ENCODE measurements around the gene JAKMIP1. TPM values are rescaled to one million over a fixed set of nuclear protein-coding genes. Genes with fewer than 3 reads are reported as not detected.

The JAKMIP1 gene
- total RNA-seq, 1 experiment from 2014 or later, result not detected

GRCh38 chr4:6239968-6240367 is 39.6 kb upstream of the JAKMIP1 start:
- Histone ChIP-seq H3K9me3 (0 out of 2 replicates have a peak, but pooled peaks cover 5% of the 10 kb centered on the region), H3K4me3 (ENCODE audit: low read depth, low read length) (no peak overlapping the region), H3K27me3 (replicated peaks; ENCODE audit: control insufficient read depth, insufficient read depth, low read length) (no peaks in the 10 kb centered on the region), H3K4me1 (no peaks in the 10 kb centered on the region), H3K36me3 (ENCODE audit: control insufficient read depth, insufficient read depth, low read length) (no peaks in the 10 kb centered on the region)
- no TSS peak for BruUV-seq (replicated peaks)
- no peaks in the 10 kb centered on the region for H3K36me3 Mint-ChIP-seq (ENCODE audit: insufficient read depth, unreplicated experiment)
- no peak overlapping the region for H3K27ac Mint-ChIP-seq (ENCODE audit: unreplicated experiment)
- H3K4me1 Mint-ChIP-seq (ENCODE audit: low read depth, unreplicated experiment), result no peaks in the 10 kb centered on the region
- no peak overlapping the region for H3K4me3 Mint-ChIP-seq (ENCODE audit: unreplicated experiment)
- no peak for TF ChIP-seq CTCF (IDR thresholded peaks at IDR 0.05; ENCODE audit: insufficient read depth in 1 of 2, low read depth in 1 of 2, low read length in 1 of 2, severe bottlenecking in 1 of 2, unreplicated experiment in 1 of 2)
- H3K9me3 Mint-ChIP-seq (ENCODE audit: unreplicated experiment), result peaks cover 8% of the 10 kb centered on the region
- H3K27me3 Mint-ChIP-seq (ENCODE audit: insufficient read depth, unreplicated experiment), result peaks cover 13% of the 10 kb centered on the region
- intact Hi-C loops (cut with micrococcal nuclease; ENCODE audit: unreplicated experiment), result no loop called here
- DNase-seq, result peak in 1 of 2 experiments; percentile 6
- CTCF ChIA-PET, result no interaction called here
- POLR2A ChIA-PET, result no interaction called here

GRCh38 chr4:6239486-6239885 is 39.1 kb upstream of the JAKMIP1 start:
- peaks cover 9% of the 10 kb centered on the region for H3K27me3 Mint-ChIP-seq (ENCODE audit: insufficient read depth, unreplicated experiment)
- no peaks in the 10 kb centered on the region for H3K4me1 Mint-ChIP-seq (ENCODE audit: low read depth, unreplicated experiment)
- no peaks in the 10 kb centered on the region for H3K27me3 ChIP-seq (replicated peaks; ENCODE audit: control insufficient read depth, insufficient read depth, low read length)
- H3K36me3 Mint-ChIP-seq (ENCODE audit: insufficient read depth, unreplicated experiment), result no peaks in the 10 kb centered on the region
- 0 out of 2 replicates have a peak, but pooled peaks cover 4% of the 10 kb centered on the region for H3K9me3 ChIP-seq
- no TSS peak for BruUV-seq (replicated peaks)
- H3K4me3 ChIP-seq (ENCODE audit: low read depth, low read length), result no peak overlapping the region
- H3K27ac Mint-ChIP-seq (ENCODE audit: unreplicated experiment), result no peak overlapping the region
- intact Hi-C loops (cut with micrococcal nuclease; ENCODE audit: unreplicated experiment), result no loop called here
- H3K4me3 Mint-ChIP-seq (ENCODE audit: unreplicated experiment), result no peak overlapping the region
- no peaks in the 10 kb centered on the region for H3K36me3 ChIP-seq (ENCODE audit: control insufficient read depth, insufficient read depth, low read length)
- H3K4me1 ChIP-seq, result no peaks in the 10 kb centered on the region
- no peak for TF ChIP-seq CTCF (IDR thresholded peaks at IDR 0.05; ENCODE audit: insufficient read depth in 1 of 2, low read depth in 1 of 2, low read length in 1 of 2, severe bottlenecking in 1 of 2, unreplicated experiment in 1 of 2)
- ChIA-PET POLR2A (no interaction called here), CTCF (no interaction called here)
- peak in 1 of 2 experiments; percentile 17 for DNase-seq
- peaks cover 3% of the 10 kb centered on the region for H3K9me3 Mint-ChIP-seq (ENCODE audit: unreplicated experiment)

- ChIA-PET POLR2A (no interaction called here), CTCF (no interaction called here)
- H3K9me3 Mint-ChIP-seq (ENCODE audit: unreplicated experiment), result no peaks in the 10 kb centered on the region
- H3K36me3 Mint-ChIP-seq (ENCODE audit: insufficient read depth, unreplicated experiment), result no peaks in the 10 kb centered on the region
- BruUV-seq (replicated peaks), result no TSS peak
- H3K27me3 Mint-ChIP-seq (ENCODE audit: insufficient read depth, unreplicated experiment), result peaks cover 9% of the 10 kb centered on the region
- H3K27ac Mint-ChIP-seq (ENCODE audit: unreplicated experiment), result no peak overlapping the region
- H3K4me1 Mint-ChIP-seq (ENCODE audit: low read depth, unreplicated experiment), result no peaks in the 10 kb centered on the region
- H3K4me1 ChIP-seq, result no peaks in the 10 kb centered on the region
- H3K4me3 Mint-ChIP-seq (ENCODE audit: unreplicated experiment), result no peak overlapping the region
- DNase-seq, result peak in 1 of 2 experiments; percentile 19
- H3K9me3 ChIP-seq, result no peaks in the 10 kb centered on the region
- intact Hi-C loops (cut with micrococcal nuclease; ENCODE audit: unreplicated experiment), result no loop called here
- H3K27me3 ChIP-seq (replicated peaks; ENCODE audit: control insufficient read depth, insufficient read depth, low read length), result no peaks in the 10 kb centered on the region
- no peak overlapping the region for H3K4me3 ChIP-seq (ENCODE audit: low read depth, low read length)
- TF ChIP-seq CTCF (IDR thresholded peaks at IDR 0.05; ENCODE audit: insufficient read depth in 1 of 2, low read depth in 1 of 2, low read length in 1 of 2, severe bottlenecking in 1 of 2, unreplicated experiment in 1 of 2), result no peak
- H3K36me3 ChIP-seq (ENCODE audit: control insufficient read depth, insufficient read depth, low read length), result no peaks in the 10 kb centered on the region
These were observed 36.6 kb upstream of the JAKMIP1 start for GRCh38 chr4:6236816-6237390.
